Esophagus squamous epithelium (tissue), 5 donors: ENCODE data around the gene UBE2F. TPM values are rescaled to one million over a fixed set of nuclear protein-coding genes. Genes with fewer than 3 reads are reported as not detected.

Experiments
- DNase-seq: peaks from one replicate; lab custom pipeline; 2025; lab: John Stamatoyannopoulos, UW
- H3K27ac ChIP-seq, 4 donors: fragments of 200-600 bp; sonication (generic); one replicate each; pipeline ENCODE4 v1.5.1; 2016 to 2019; ENCODE audit warnings: mild to moderate bottlenecking in 1 of 4
- H3K27me3 ChIP-seq, 4 donors: fragments of 200-600 bp; sonication (generic); 1 replicate in 3 of 4; 2 replicates in 1 of 4; pipeline versions ENCODE4 v1.5.1 to v1.6.0; 2017 to 2021; ENCODE audit warnings: antibody characterized with exemption in 1 of 4
- H3K36me3 ChIP-seq, 3 donors: fragments of 200-600 bp; sonication (generic); one replicate each; pipeline ENCODE4 v1.5.1; 2016 to 2019
- H3K4me1 ChIP-seq, 3 donors: fragments of 200-600 bp; sonication (generic); one replicate each; pipeline ENCODE4 v1.5.1; 2017 to 2019
- H3K4me3 ChIP-seq, 4 donors: fragments of 200-600 bp; sonication (generic); 1 replicate in 3 of 4; 2 replicates in 1 of 4; pipeline ENCODE4 v1.5.1; 2016 to 2019; ENCODE audit warnings: mild to moderate bottlenecking in 2 of 4, moderate library complexity in 1 of 4
- H3K9me3 ChIP-seq, 3 donors: fragments of 200-600 bp; sonication (generic); one replicate each; pipeline ENCODE4 v1.5.1; 2016 to 2019
- CTCF ChIP-seq, 6 experiments: fragments of 450-650 bp in 4 of 6; fragments of 200-600 bp in 2 of 6; sonication (generic) in 2 of 6; IDR thresholded peaks; one replicate each; pipeline ENCODE4 v1.5.1; 2016 to 2019; ENCODE audit warnings: antibody characterized with exemption in 6 of 6, mild to moderate bottlenecking in 4 of 6, moderate library complexity in 4 of 6
- POLR2A ChIP-seq, 4 donors: fragments of 450-650 bp; IDR thresholded peaks; one replicate each; pipeline ENCODE4 v1.6.1; 2017; ENCODE audit warnings: antibody characterized with exemption in 4 of 4, mild to moderate bottlenecking in 4 of 4, moderate library complexity in 3 of 4
- WGBS, 2 donors: methylation state at CpG; one replicate each; pipeline ENCODE4 v1.1.5; 2018; 5-methylcytosine and 5-hydroxymethylcytosine counted together
- intact Hi-C: fragments of 100-400 bp; cut with DNase I; formaldehyde crosslinking; loops from one replicate; pipeline ENCODE4 v1.15.0; 2022
- total RNA-seq, 4 donors: library from RNA; depleted of rRNA; stranded (reverse); fragments of >200 nt; gene quantifications; one replicate each; pipeline ENCODE4 v1.1.0, GENCODE V29; 2016
- donor health status: DM: yes; HTN: yes; CAD: no.

UBE2F gene
- total RNA-seq, 4 donors from 2014 or later, result 54.9 to 84.7 (median 64.8) TPM

DNA sequence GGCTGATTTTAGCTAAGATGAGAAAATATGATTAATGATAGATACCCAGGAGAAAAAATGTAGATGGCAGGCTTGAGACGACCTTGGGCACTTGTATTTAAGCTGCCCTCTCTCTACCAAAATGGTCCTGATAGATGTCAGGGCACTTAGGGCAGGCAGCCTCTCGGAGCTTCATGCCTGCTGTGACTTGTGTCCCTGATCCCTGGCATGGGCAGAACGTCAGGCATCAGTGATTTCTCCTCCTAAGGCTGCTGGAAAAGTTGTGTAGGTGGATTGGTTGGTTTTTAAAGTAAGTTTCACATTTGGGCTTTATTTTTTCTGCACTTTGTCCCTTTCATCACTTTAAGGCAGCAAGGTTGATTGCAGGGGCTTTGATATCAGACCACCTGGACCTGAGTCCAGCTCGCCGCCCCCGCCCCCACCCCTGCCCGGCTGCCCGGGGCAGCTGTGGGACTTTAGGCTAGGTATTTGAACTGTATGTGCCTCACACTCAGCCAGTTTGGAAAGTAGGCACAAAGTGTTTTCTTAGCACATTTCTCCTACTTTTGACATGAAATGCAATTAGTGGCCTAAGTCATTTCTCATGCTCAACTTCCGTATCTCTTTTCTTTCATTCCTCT, 59.0 kb downstream of the UBE2F start:
- Histone ChIP-seq H3K27me3 (no peaks in the 10 kb centered on the region), H3K9me3 (no peaks in the 10 kb centered on the region), H3K36me3 (peaks cover 0 to 58% (median 5%) of the 10 kb centered on the region in 3 donors), H3K27ac (peak overlapping the region in 3 of 4 donors; percentile 25 to 63 (median 37)), H3K4me3 (no peak overlapping the region), H3K4me1 (peaks cover 8 to 23% (median 11%) of the 10 kb centered on the region in 3 donors)
- TF ChIP-seq CTCF (IDR thresholded peaks at IDR 0.05) (no peak), POLR2A (IDR thresholded peaks at IDR 0.05) (no peak)
- 45 to 59% methylated on average over 7 to 8 of the region's 9 CpGs for WGBS, 2 donors
- no peak for DNase-seq
- intact Hi-C loops, result no loop called here

- Histone ChIP-seq H3K9me3 (no peaks in the 10 kb centered on the region), H3K27ac (no peak overlapping the region), H3K4me1 (peaks cover 8 to 32% (median 11%) of the 10 kb centered on the region in 3 donors), H3K27me3 (no peaks in the 10 kb centered on the region), H3K4me3 (no peak overlapping the region), H3K36me3 (peaks cover 0 to 56% (median 10%) of the 10 kb centered on the region in 3 donors)
- TF ChIP-seq CTCF (IDR thresholded peaks at IDR 0.05), result no peak
- TF ChIP-seq POLR2A (IDR thresholded peaks at IDR 0.05), result no peak
- no peak for DNase-seq
- WGBS, 2 donors, result 80 to 84% methylated on average over 4 of the region's 4 CpGs
- intact Hi-C loops, result no loop called here
Measured at GRCh38 chr2:238027058-238027457, 60.2 kb downstream of the UBE2F start.

GRCh38 chr2:238027591-238028415, 61.0 kb downstream of the UBE2F start:
- no peaks in the 10 kb centered on the region for H3K27me3 ChIP-seq
- H3K9me3 ChIP-seq, result no peaks in the 10 kb centered on the region
- intact Hi-C loops, result no loop called here
- no peak overlapping the region for H3K4me3 ChIP-seq
- peaks cover 0 to 56% (median 10%) of the 10 kb centered on the region in 3 donors for H3K36me3 ChIP-seq
- no peak for DNase-seq
- TF ChIP-seq POLR2A (IDR thresholded peaks at IDR 0.05) (no peak), CTCF (IDR thresholded peaks at IDR 0.05) (no peak)
- WGBS, 2 donors, result 69 to 79% methylated on average over 8 of the region's 9 CpGs
- no peak overlapping the region for H3K27ac ChIP-seq
- peaks cover 8 to 39% (median 11%) of the 10 kb centered on the region in 3 donors for H3K4me1 ChIP-seq

- WGBS, 2 donors, result 98 to 100% methylated on average over 3 of the region's 3 CpGs
Measured at GRCh38 chr2:238029853-238030252, 63.0 kb downstream of the UBE2F start.

More at GRCh38 chr2:238029853-238030252, 63.0 kb downstream of the UBE2F start:
- DNase-seq, result no peak
- Histone ChIP-seq H3K4me3 (no peak overlapping the region), H3K27ac (no peak overlapping the region), H3K27me3 (no peaks in the 10 kb centered on the region), H3K9me3 (no peaks in the 10 kb centered on the region), H3K36me3 (peaks cover under 1 to 57% (median 10%) of the 10 kb centered on the region in 3 donors), H3K4me1 (peaks cover 8 to 53% (median 11%) of the 10 kb centered on the region in 3 donors)
- intact Hi-C loops, result no loop called here
- TF ChIP-seq POLR2A (IDR thresholded peaks at IDR 0.05) (no peak), CTCF (IDR thresholded peaks at IDR 0.05) (no peak)
